IPS-11a (cell line): ENCODE results near the gene CALY.
"Not testable (repeated sequence)": the region's sequence is repeated elsewhere in the genome, so short reads cannot be mapped to it uniquely, and the experiment has no call there.

Source experiments
- H3K4me3 ChIP-seq: one replicate; pipeline ENCODE4 v1.5.1; 2013; ENCODE audit warnings: low read depth, low read length, control low read depth

Gene CALY

GRCh38 chr10:133334503-133335245 is 2.0 kb downstream of the CALY start:
- no peak overlapping the region for H3K4me3 ChIP-seq

- no peak overlapping the region for H3K4me3 ChIP-seq
Measured at GRCh38 chr10:133332936-133333699, 3.6 kb downstream of the CALY start.

- H3K4me3 ChIP-seq, result no peak overlapping the region
Measured at GRCh38 chr10:133329491-133330202, 7.0 kb downstream of the CALY start.

GRCh38 chr10:133328358-133329343 is 8.0 kb downstream of the CALY start:
- no peak overlapping the region for H3K4me3 ChIP-seq

GRCh38 chr10:133327651-133328357 is 8.9 kb downstream of the CALY start:
- no peak overlapping the region for H3K4me3 ChIP-seq

- no peak overlapping the region for H3K4me3 ChIP-seq
Measured at GRCh38 chr10:133326745-133327650, 9.7 kb downstream of the CALY start.

- peak overlapping the region; percentile 47 for H3K4me3 ChIP-seq
Measured at GRCh38 chr10:133326223-133326551, 10.5 kb downstream of the CALY start.

GRCh38 chr10:133325440-133326222 is 11.1 kb downstream of the CALY start:
- H3K4me3 ChIP-seq, result peak overlapping the region; percentile 47

GRCh38 chr10:133324857-133325260 is 11.8 kb downstream of the CALY start:
- H3K4me3 ChIP-seq, result no peak overlapping the region

- no peak overlapping the region for H3K4me3 ChIP-seq
Measured at GRCh38 chr10:133324198-133324792, 12.4 kb downstream of the CALY start.

GRCh38 chr10:133322064-133322709 is 14.5 kb downstream of the CALY start:
- not testable (repeated sequence) for H3K4me3 ChIP-seq

GRCh38 chr10:133320852-133321422 is 15.8 kb downstream of the CALY start:
- H3K4me3 ChIP-seq, result not testable (repeated sequence)

GRCh38 chr10:133318494-133319127 is 18.1 kb downstream of the CALY start:
- peak overlapping the region; percentile 35 for H3K4me3 ChIP-seq

GRCh38 chr10:133316732-133317131 is 20.0 kb downstream of the CALY start:
- H3K4me3 ChIP-seq, result no peak overlapping the region

GRCh38 chr10:133316266-133316665 is 20.4 kb downstream of the CALY start:
- no peak overlapping the region for H3K4me3 ChIP-seq

GRCh38 chr10:133315847-133316246 is 20.8 kb downstream of the CALY start:
- no peak overlapping the region for H3K4me3 ChIP-seq
